HCT116 (cell line): ENCODE measurements around the gene BACE1-AS. TPM values are rescaled to one million over a fixed set of nuclear protein-coding genes. Genes with fewer than 3 reads are reported as not detected.
"Not testable (repeated sequence)": the region's sequence is repeated elsewhere in the genome, so short reads cannot be mapped to it uniquely, and the experiment has no call there.

Source experiments
- ATAC-seq: fragments of 200-7000 bp; cut with Tn5 transposase; 2 replicates; pipeline ENCODE4 v1.9.1; 2020; ENCODE audit warnings: mild to moderate bottlenecking, moderate library complexity
- BruUV-seq: library from RNA; stranded (reverse); fragments of 400-500 nt; replicated peaks from 2 replicates; lab custom pipeline; 2021; lab: Mats Ljungman, UMichigan
- CTCF ChIA-PET: fragments of 300-600 bp; sonication (Branson Sonifier 250); formaldehyde crosslinking; loops from one replicate; lab custom pipeline; 2021; ENCODE audit warnings: antibody characterized with exemption; lab: Charles Lee
- POLR2A ChIA-PET: fragments of 300-600, 350-600 bp; sonication (Branson Sonifier 250); formaldehyde crosslinking; loops from one replicate; lab custom pipeline; 2021; ENCODE audit warnings: antibody characterized with exemption; lab: Charles Lee
- RAD21 ChIA-PET, 2 experiments: fragments of 300-600 bp; sonication (Branson Sonifier 250); formaldehyde crosslinking; loops; one replicate each; lab custom pipeline; 2023; ENCODE audit warnings: low total read pairs in 2 of 2; ENCODE audit not compliant: uncharacterized antibody in 2 of 2, unreplicated experiment in 2 of 2, low non-redundant PET in 1 of 2; lab: Charles Lee
- DNase-seq: peaks from one replicate; pipeline ENCODE4 v3.0.0-alpha.2; 2010; ENCODE audit warnings: low read depth, low spot score
- H2AFZ ChIP-seq: fragments of 200-600 bp; shearing (Covaris generic), sonication (generic); 2 replicates; pipeline ENCODE4 v1.6.1; 2017; ENCODE audit warnings: low read depth, mixed run types, mixed read lengths, antibody characterized with exemption, low read length; ENCODE audit not compliant: poor library complexity, severe bottlenecking
- H3K27ac ChIP-seq: 2 replicates; pipeline ENCODE4 v1.5.1; 2012; ENCODE audit warnings: low read depth, low read length
- H3K27me3 ChIP-seq: fragments of 200-600 bp; sonication (generic); 2 replicates; pipeline ENCODE4 v1.6.1; 2016; ENCODE audit warnings: mixed run types, low read length, mixed read lengths; ENCODE audit not compliant: insufficient read depth
- H3K36me3 ChIP-seq, 2 experiments: fragments of 200-500 bp in 1 of 2; fragments of 200-600 bp in 1 of 2; sonication (Bioruptor generic) in 1 of 2; sonication (generic) in 1 of 2; 2 replicates each; pipeline versions ENCODE4 v1.5.1 to v1.6.1; 2014 to 2016; ENCODE audit warnings: low read length in 2 of 2, inconsistent platforms in 1 of 2, mixed read lengths in 1 of 2, mixed run types in 1 of 2; ENCODE audit not compliant: insufficient read depth in 2 of 2, control insufficient read depth in 1 of 2
- H3K4me1 ChIP-seq, 2 experiments: fragments of 200-600 bp in 1 of 2; sonication (generic) in 1 of 2; 2 replicates each; pipeline versions ENCODE4 v1.5.1 to v1.6.1; 2012 to 2017; ENCODE audit warnings: low read length in 2 of 2, inconsistent platforms in 1 of 2, mild to moderate bottlenecking in 1 of 2, mixed read lengths in 1 of 2, mixed run types in 1 of 2, moderate library complexity in 1 of 2; ENCODE audit not compliant: insufficient read depth in 2 of 2, control insufficient read depth in 1 of 2
- H3K4me2 ChIP-seq: fragments of 200-600 bp; sonication (generic); 2 replicates; pipeline ENCODE4 v1.6.1; 2017; ENCODE audit warnings: mixed run types, low read length, mixed read lengths
- H3K4me3 ChIP-seq, 2 experiments: fragments of 200-600 bp in 1 of 2; sonication (generic) in 1 of 2; replicated peaks in 1 of 2; 2 replicates each; pipeline ENCODE4 v1.5.1; 2011 to 2016; ENCODE audit warnings: low read length in 2 of 2, control low read depth in 1 of 2, low read depth in 1 of 2, mild to moderate bottlenecking in 1 of 2, mixed read lengths in 1 of 2, mixed run types in 1 of 2
- H3K79me2 ChIP-seq: fragments of 200-600 bp; sonication (generic); 2 replicates; pipeline ENCODE4 v1.6.1; 2017; ENCODE audit warnings: mild to moderate bottlenecking, mixed run types, low read length, moderate library complexity, mixed read lengths; ENCODE audit not compliant: insufficient read depth
- H3K9ac ChIP-seq: fragments of 200-600 bp; sonication (generic); 2 replicates; pipeline ENCODE4 v1.6.1; 2016; ENCODE audit warnings: low read length, mixed read lengths
- H3K9me2 ChIP-seq: fragments of 200-600 bp; sonication (generic), shearing (Covaris generic); 2 replicates; pipeline ENCODE4 v1.6.1; 2017; ENCODE audit warnings: mixed run types, mild to moderate bottlenecking, moderate library complexity; ENCODE audit not compliant: insufficient read depth
- H3K9me3 ChIP-seq, 2 experiments: fragments of 200-500 bp in 1 of 2; fragments of 200-600 bp in 1 of 2; sonication (Bioruptor generic) in 1 of 2; sonication (generic) in 1 of 2; 2 replicates each; pipeline ENCODE4 v1.6.1; 2014 to 2017; ENCODE audit warnings: low read length in 2 of 2, mixed read lengths in 2 of 2, inconsistent platforms in 1 of 2, low read depth in 1 of 2, mild to moderate bottlenecking in 1 of 2, mixed run types in 1 of 2, moderate library complexity in 1 of 2; ENCODE audit not compliant: control insufficient read depth in 1 of 2, insufficient read depth in 1 of 2
- H4K20me1 ChIP-seq: fragments of 200-600 bp; sonication (generic), shearing (Covaris generic); 2 replicates; pipeline ENCODE4 v1.6.1; 2017; ENCODE audit warnings: mixed run types, mild to moderate bottlenecking, moderate library complexity; ENCODE audit not compliant: insufficient read depth
- CEBPB ChIP-seq: IDR thresholded peaks from 2 replicates; pipeline ENCODE4 v1.6.1; 2012; ENCODE audit warnings: low read depth
- CTCF ChIP-seq, 3 experiments: fragments of 200-600 bp in 1 of 3; sonication (generic) in 1 of 3; IDR thresholded peaks in 2 of 3; conservative IDR thresholded peaks in 1 of 3; 2 replicates each; pipeline ENCODE4 v1.5.1; 2012 to 2017; ENCODE audit warnings: low read depth in 2 of 3, low read length in 2 of 3, antibody characterized with exemption in 1 of 3, borderline replicate concordance in 1 of 3, control low read depth in 1 of 3, mild to moderate bottlenecking in 1 of 3, mixed read lengths in 1 of 3, mixed run types in 1 of 3, moderate library complexity in 1 of 3; ENCODE audit not compliant: insufficient read depth in 1 of 3
- EGR1 ChIP-seq: IDR thresholded peaks from 2 replicates; pipeline ENCODE4 v1.6.1; 2012; ENCODE audit warnings: low read depth
- EZH2phosphoT487 ChIP-seq: fragments of 200-600 bp; IDR thresholded peaks from 2 replicates; pipeline ENCODE4 v1.6.1; 2018; ENCODE audit warnings: antibody characterized with exemption, borderline replicate concordance
- FOSL1 ChIP-seq: IDR thresholded peaks from 2 replicates; pipeline ENCODE4 v1.6.1; 2012; ENCODE audit warnings: low read depth
- REST ChIP-seq: IDR thresholded peaks from 2 replicates; pipeline ENCODE4 v1.6.1; 2012; ENCODE audit warnings: low read depth
- SIN3A ChIP-seq: IDR thresholded peaks from 2 replicates; pipeline ENCODE4 v1.6.1; 2012; ENCODE audit warnings: low read depth
- SP1 ChIP-seq: IDR thresholded peaks from 2 replicates; pipeline ENCODE4 v1.6.1; 2012; ENCODE audit warnings: low read depth
- YY1 ChIP-seq: IDR thresholded peaks from 2 replicates; pipeline ENCODE4 v1.6.1; 2011; ENCODE audit warnings: low read length, low read depth, moderate library complexity, mild to moderate bottlenecking; ENCODE audit not compliant: insufficient replicate concordance; ENCODE audit errors: extremely low read depth
- ZFX ChIP-seq: fragments of 450-650 bp; IDR thresholded peaks from 2 replicates; pipeline ENCODE4 v1.6.1; 2017
- intact Hi-C: fragments of 100-400 bp; cut with micrococcal nuclease; formaldehyde crosslinking; loops from 2 replicates; pipeline ENCODE4 v1.10.0; 2022
- total RNA-seq: library from RNA; stranded (reverse); gene quantifications from one replicate; pipeline ENCODE4 v1.2.1, GENCODE V29; 2021; ENCODE audit not compliant: unreplicated experiment

Gene BACE1-AS
- total RNA-seq, 1 experiment from 2014 or later: 10.2 TPM

- Histone ChIP-seq H3K4me2 (no peak overlapping the region), H3K36me3 (0 out of 4 replicates have a peak, but pooled peaks cover 0 to 3% of the 10 kb centered on the region in 2 experiments), H2AFZ (no peak overlapping the region), H3K9ac (no peak overlapping the region), H3K27ac (no peak overlapping the region), H4K20me1 (no peaks in the 10 kb centered on the region), H3K9me3 (peaks cover 0 to 5% of the 10 kb centered on the region in 2 experiments; a peak in 1 of 4 replicates), H3K4me1 (0 out of 4 replicates have a peak, but pooled peaks cover 0 to 3% of the 10 kb centered on the region in 2 experiments)
- ChIA-PET CTCF (no interaction called here), RAD21 (no interaction called here)
- TF ChIP-seq CTCF (IDR thresholded peaks at IDR 0.05 in 2 of 3, conservative IDR thresholded peaks at IDR 0.05 in 1 of 3; ENCODE audit: borderline replicate concordance in 1 of 3, insufficient read depth in 1 of 3, low read depth in 2 of 3, low read length in 2 of 3): no peak
- no peak for TF ChIP-seq CEBPB
- TF ChIP-seq FOSL1: no peak
- TF ChIP-seq SIN3A: no peak
- TF ChIP-seq EZH2phosphoT487: no peak
- no peak for TF ChIP-seq ZFX
- TF ChIP-seq SP1: no peak
- TF ChIP-seq EGR1: no peak
- TF ChIP-seq YY1: no peak
- no peak for TF ChIP-seq REST
- TF ChIP-seq, all 23 proteins: peak for 0
- intact Hi-C loops: no loop called here
- no peaks in the 10 kb centered on the region for H3K27me3 ChIP-seq
- POLR2A ChIA-PET: no interaction called here
- H3K4me3 ChIP-seq: no peak overlapping the region
- H3K9me2 ChIP-seq: no peaks in the 10 kb centered on the region
- DNase-seq (no peak), ATAC-seq (no peak)
- no peaks in the 10 kb centered on the region; the same call in 1 of the 2 replicates for H3K79me2 ChIP-seq
- BruUV-seq: no TSS peak
These were observed 19.9 kb upstream of the BACE1-AS start for GRCh38 chr11:117271208-117271607.

DNA sequence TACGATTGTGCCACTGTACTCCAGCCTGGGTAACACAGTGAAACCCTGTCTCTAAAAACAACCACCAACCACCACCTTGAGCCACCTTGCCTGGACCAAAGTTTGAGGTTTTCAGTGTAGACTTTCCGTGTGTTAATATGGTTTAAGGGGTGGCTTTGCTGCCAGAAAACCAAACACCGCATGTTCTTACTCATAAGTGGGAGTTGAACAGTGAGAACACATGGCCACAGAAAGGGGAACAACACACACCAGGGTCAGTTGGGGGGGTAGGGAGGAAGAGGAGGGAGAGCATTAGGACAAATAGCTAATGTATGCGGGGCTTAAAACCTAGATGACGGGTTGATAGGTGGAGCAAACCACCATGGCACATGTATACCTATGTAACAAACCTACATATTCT is 19.0 kb upstream of the BACE1-AS start:
- POLR2A ChIA-PET, H3K27ac ChIP-seq, intact Hi-C loops, H3K9ac ChIP-seq, H3K4me3 ChIP-seq, ATAC-seq, H3K4me2 ChIP-seq, H2AFZ ChIP-seq, H3K27me3 ChIP-seq, H3K9me2 ChIP-seq, H4K20me1 ChIP-seq, H3K4me1 ChIP-seq, CTCF ChIA-PET, RAD21 ChIA-PET, BruUV-seq, DNase-seq, H3K9me3 ChIP-seq, H3K36me3 ChIP-seq, H3K79me2 ChIP-seq: not testable (repeated sequence)
